HepG2 (cell line): ENCODE results near the gene PANK4. TPM values are rescaled to one million over a fixed set of nuclear protein-coding genes. Genes with fewer than 3 reads are reported as not detected.

ENCODE experiments used
- ATAC-seq: fragments of 200-7000 bp; cut with Tn5 transposase; 3 replicates; pipeline ENCODE4 v1.9.1; 2020; ENCODE audit warnings: mild to moderate bottlenecking, moderate library complexity
- BruUV-seq: library from RNA; stranded (reverse); fragments of 400-500 nt; replicated peaks from 2 replicates; lab custom pipeline; 2021; lab: Mats Ljungman, UMichigan
- CTCF ChIA-PET: fragments of 300-600 bp; formaldehyde crosslinking; extraction: SDS; loops from one replicate; lab custom pipeline; 2021; ENCODE audit warnings: low total read pairs, inconsistent platforms, low intra/inter-chr PET ratio; lab: Yijun Ruan, JAX
- POLR2A ChIA-PET: fragments of 350-600 bp; sonication (Branson Sonifier 250); formaldehyde crosslinking; loops from one replicate; lab custom pipeline; 2020; ENCODE audit warnings: antibody characterized with exemption, inconsistent platforms; lab: Yijun Ruan, JAX
- DNase-seq: peaks from one replicate; pipeline ENCODE4 v3.0.0-alpha.2; 2015; ENCODE audit warnings: low spot score
- FAIRE-seq: peaks from 3 replicates; lab custom pipeline; 2011; peaks lifted over from hg19 to GRCh38; lab: Jason Lieb, UNC
- H2AFZ ChIP-seq: one replicate; pipeline ENCODE4 v1.6.1; 2011; ENCODE audit warnings: low read length, inconsistent platforms
- H3K27ac ChIP-seq: fragments of 300-600 bp; 3 replicates; pipeline ENCODE4 v1.8.0; 2011; ENCODE audit warnings: mixed run types, mild to moderate bottlenecking, mixed read lengths, low read length, inconsistent platforms; ENCODE audit not compliant: insufficient read depth; ENCODE audit errors: extremely low read length
- H3K27me3 ChIP-seq, 2 experiments: fragments of 200-600 bp in 1 of 2; 2 replicates in 1 of 2; 3 replicates in 1 of 2; pipeline versions ENCODE4 v1.6.0 to v1.8.0; 2011; ENCODE audit warnings: low read length in 2 of 2, mild to moderate bottlenecking in 2 of 2, moderate library complexity in 2 of 2, inconsistent platforms in 1 of 2; ENCODE audit not compliant: insufficient read depth in 2 of 2, control insufficient read depth in 1 of 2
- H3K36me3 ChIP-seq, 2 experiments: fragments of 200-600 bp in 1 of 2; replicated peaks in 1 of 2; 2 replicates in 1 of 2; 3 replicates in 1 of 2; pipeline versions ENCODE4 v1.5.1 to v1.8.0; 2011; ENCODE audit warnings: low read length in 2 of 2, inconsistent platforms in 1 of 2; ENCODE audit not compliant: insufficient read depth in 2 of 2, control insufficient read depth in 1 of 2
- H3K4me1 ChIP-seq: 2 replicates; pipeline ENCODE4 v1.5.1; 2012; ENCODE audit warnings: low read length, inconsistent platforms; ENCODE audit not compliant: insufficient read depth
- H3K4me2 ChIP-seq: 2 replicates; pipeline ENCODE4 v1.6.0; 2011; ENCODE audit warnings: low read depth, low read length, inconsistent platforms
- H3K4me3 ChIP-seq, 3 experiments: fragments of 200-600 bp in 1 of 3; sonication (generic), shearing (Covaris generic) in 1 of 3; replicated peaks in 1 of 3; 2 replicates each; pipeline ENCODE4 v1.5.1; 2011 to 2016; ENCODE audit warnings: low read length in 3 of 3, inconsistent platforms in 2 of 3, low read depth in 2 of 3, mild to moderate bottlenecking in 2 of 3, control low read depth in 1 of 3, mixed read lengths in 1 of 3; ENCODE audit not compliant: insufficient read depth in 1 of 3
- H3K79me2 ChIP-seq: one replicate; pipeline ENCODE4 v1.6.1; 2011; ENCODE audit warnings: low read length, inconsistent platforms; ENCODE audit not compliant: insufficient read depth
- H3K9ac ChIP-seq: 2 replicates; pipeline ENCODE4 v1.6.0; 2011; ENCODE audit warnings: mild to moderate bottlenecking, low read depth, low read length, inconsistent platforms; ENCODE audit not compliant: insufficient read depth
- H3K9me3 ChIP-seq: 2 replicates; pipeline ENCODE4 v1.5.1; 2012; ENCODE audit warnings: mild to moderate bottlenecking, low read length
- H4K20me1 ChIP-seq: 2 replicates; pipeline ENCODE4 v1.6.0; 2011; ENCODE audit warnings: inconsistent platforms, mild to moderate bottlenecking, low read length, moderate library complexity; ENCODE audit not compliant: insufficient read depth
- ADNP ChIP-seq: sonication (generic); formaldehyde crosslinking; IDR thresholded peaks from 2 replicates; pipeline ENCODE4 v1.4.0; 2020; ENCODE audit warnings: missing genetic modification reagents
- CBX1 ChIP-seq: IDR thresholded peaks from one replicate; pipeline ENCODE4 v1.6.1; 2016; ENCODE audit warnings: antibody characterized with exemption, low read depth
- IKZF1 ChIP-seq: fragments of 450-650 bp; IDR thresholded peaks from 2 replicates; pipeline ENCODE4 v1.7.1; 2016
- ISX ChIP-seq: sonication (generic); formaldehyde crosslinking; conservative IDR thresholded peaks from 2 replicates; pipeline ENCODE4 v1.5.0; 2020; ENCODE audit warnings: missing genetic modification reagents
- KAT7 ChIP-seq: IDR thresholded peaks from 2 replicates; pipeline ENCODE4 v1.6.1; 2018; ENCODE audit warnings: borderline replicate concordance, missing compliant biosample characterization
- KLF15 ChIP-seq: sonication (generic); formaldehyde crosslinking; IDR thresholded peaks from 2 replicates; pipeline ENCODE4 v1.8.1; 2023; ENCODE audit warnings: borderline replicate concordance, mild to moderate bottlenecking, inconsistent platforms, missing genetic modification reagents, mixed read lengths
- KMT2B ChIP-seq: IDR thresholded peaks from 2 replicates; pipeline ENCODE4 v1.6.1; 2016; ENCODE audit warnings: missing genetic modification reagents, missing compliant biosample characterization
- MXD1 ChIP-seq: sonication (generic); formaldehyde crosslinking; IDR thresholded peaks from 2 replicates; pipeline ENCODE4 v1.4.0; 2020; ENCODE audit warnings: mild to moderate bottlenecking, missing genetic modification reagents
- NFIB ChIP-seq: sonication (generic); formaldehyde crosslinking; IDR thresholded peaks from 2 replicates; pipeline ENCODE4 v1.9.0; 2021; ENCODE audit warnings: missing genetic modification reagents, mild to moderate bottlenecking, borderline replicate concordance
- SRSF4 ChIP-seq: fragments of 200-400 bp; formaldehyde crosslinking; IDR thresholded peaks from one replicate; pipeline ENCODE4 v1.6.1; 2018; ENCODE audit warnings: mild to moderate bottlenecking, low read depth, low read length, moderate library complexity; ENCODE audit not compliant: poor library complexity, severe bottlenecking
- XRCC5 ChIP-seq: fragments of 200-400 bp; formaldehyde crosslinking; optimal IDR thresholded peaks from 2 replicates; pipeline ENCODE3; 2017; ENCODE audit warnings: mild to moderate bottlenecking, low read length
- ZFP82 ChIP-seq: sonication (generic); formaldehyde crosslinking; IDR thresholded peaks from 2 replicates; pipeline ENCODE4 v1.5.1; 2020; ENCODE audit warnings: mild to moderate bottlenecking, missing genetic modification reagents, borderline replicate concordance
- ZNF615 ChIP-seq: sonication (generic); formaldehyde crosslinking; IDR thresholded peaks from 2 replicates; pipeline ENCODE4 v1.5.0; 2020; ENCODE audit warnings: mild to moderate bottlenecking, missing genetic modification reagents, borderline replicate concordance
- ZNF766 ChIP-seq: sonication (generic); formaldehyde crosslinking; IDR thresholded peaks from 2 replicates; pipeline ENCODE4 v1.5.0; 2020; ENCODE audit warnings: missing genetic modification reagents, borderline replicate concordance
- WGBS: methylation state at CpG from one replicate; pipeline ENCODE4 v1.1.6; 2017; ENCODE audit warnings: low lambda C conversion rate; 5-methylcytosine and 5-hydroxymethylcytosine counted together
- in situ Hi-C: cut with HindIII; loops from 2 replicates; pipeline ENCODE4 v1.10.0; 2017; ENCODE audit warnings: low pct_unique_long_range_greater_than_20kb; ENCODE audit not compliant: extremely low pct_ligation_motif_present
- intact Hi-C: fragments of 100-400 bp; cut with micrococcal nuclease; formaldehyde crosslinking; loops from one replicate; pipeline ENCODE4 v1.10.0; 2022; ENCODE audit not compliant: unreplicated experiment
- polyA plus RNA-seq, 8 experiments: library from polyadenylated mRNA; depleted of rRNA in 3 of 8; stranded (reverse) in 7 of 8; unstranded in 1 of 8; fragments of >200 nt; fragmentation: Illumina TruSeq in 4 of 8; extraction: Trizol in 4 of 8; gene quantifications; 2 replicates each; pipeline versions ENCODE4 v1.2.1 to v1.2.3, GENCODE V29; 2011 to 2016; ENCODE audit warnings: low read depth in 4 of 8, missing spikeins in 1 of 8, mixed read lengths in 1 of 8; ENCODE audit not compliant: insufficient read depth in 1 of 8
- total RNA-seq, 5 experiments: library from RNA; depleted of rRNA; stranded (reverse); fragments of >200 nt; fragmentation: Illumina TruSeq; extraction: Trizol; gene quantifications; 2 replicates each; pipeline ENCODE4 v1.2.3, GENCODE V29; 2016; ENCODE audit warnings: low read depth in 1 of 5
- TF ChIP-seq, protein P1 (sequence below): sonication (generic); formaldehyde crosslinking; IDR thresholded peaks from 2 replicates; pipeline ENCODE4 v1.4.0; 2020; ENCODE audit warnings: missing genetic modification reagents
- TF ChIP-seq, protein P2 (sequence below): sonication (generic); formaldehyde crosslinking; IDR thresholded peaks from 2 replicates; pipeline ENCODE4 v1.4.0; 2020; ENCODE audit warnings: missing genetic modification reagents, low read depth, mild to moderate bottlenecking, borderline replicate concordance
- TF ChIP-seq, protein P3 (sequence below): sonication (generic); formaldehyde crosslinking; IDR thresholded peaks from 2 replicates; pipeline ENCODE4 v1.8.0; 2023; ENCODE audit warnings: mild to moderate bottlenecking, missing genetic modification reagents

Gene PANK4
- total and polyA plus RNA-seq, 2 of the 13 experiments (the other 11 are each of a cell fraction or from before 2014, with no cell fraction given), result 17.4 to 19.3 TPM

DNA sequence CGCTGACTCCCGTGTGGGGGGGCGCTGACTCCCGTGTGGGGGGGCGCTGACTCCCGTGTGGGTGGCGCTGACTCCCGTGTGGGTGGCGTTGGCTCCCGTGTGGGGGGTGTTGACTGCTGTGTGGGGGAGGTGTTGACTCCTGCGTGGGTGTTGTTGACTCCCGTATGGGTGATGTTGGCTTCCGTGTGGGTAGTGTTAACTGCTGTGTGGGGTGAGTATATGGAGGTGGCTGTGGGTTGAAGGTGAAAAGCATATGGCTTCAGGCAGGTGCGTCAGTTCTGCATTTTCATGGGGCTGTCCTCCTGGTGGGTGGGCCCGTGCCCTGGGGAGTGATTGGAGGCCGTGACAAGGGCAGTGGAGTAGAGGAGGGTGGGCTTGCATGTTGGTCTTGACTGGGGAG, 42.4 kb downstream of the PANK4 start:
- CTCF ChIA-PET, result no interaction called here

GRCh38 chr1:2483026-2483425, 43.4 kb downstream of the PANK4 start:
- no peaks in the 10 kb centered on the region for H3K9me3 ChIP-seq
- peaks cover 6% of the 10 kb centered on the region; the same call in 1 of the 2 replicates for H3K4me1 ChIP-seq
- BruUV-seq, result no TSS peak
- no peak for ATAC-seq
- H3K27me3 ChIP-seq, result peaks cover 5 to 23% of the 10 kb centered on the region in 2 experiments; a peak in 3 of 5 replicates
- intact Hi-C loops (no loop called here), in situ Hi-C loops (no loop called here)
- H2AFZ ChIP-seq, result no peak overlapping the region
- POLR2A ChIA-PET, result no interaction called here
- no peak overlapping the region for H3K27ac ChIP-seq
- H3K9ac ChIP-seq, result no peak overlapping the region
- H4K20me1 ChIP-seq, result no peaks in the 10 kb centered on the region
- no CpG with 5 or more reads among the region's 13 CpGs for WGBS
- DNase-seq, result no peak
- H3K36me3 ChIP-seq, result no peaks in the 10 kb centered on the region
- FAIRE-seq, result no peak
- H3K79me2 ChIP-seq, result no peaks in the 10 kb centered on the region
- CTCF ChIA-PET, result no interaction called here
- no peak overlapping the region for H3K4me2 ChIP-seq
- H3K4me3 ChIP-seq, result no peak overlapping the region
- TF ChIP-seq ZNF615 (CRISPR knock-in tag) (no peak), ADNP (CRISPR knock-in tag) (no peak), ISX (CRISPR knock-in tag) (no peak), IKZF1 (no peak), MXD1 (CRISPR knock-in tag) (no peak), NFIB (CRISPR knock-in tag) (no peak), CBX1 (no peak), KAT7 (CRISPR knock-in tag) (no peak), KMT2B (CRISPR knock-in tag) (no peak), SRSF4 (no peak), XRCC5 (no peak), ZFP82 (no peak)
- TF ChIP-seq, protein P1, sequence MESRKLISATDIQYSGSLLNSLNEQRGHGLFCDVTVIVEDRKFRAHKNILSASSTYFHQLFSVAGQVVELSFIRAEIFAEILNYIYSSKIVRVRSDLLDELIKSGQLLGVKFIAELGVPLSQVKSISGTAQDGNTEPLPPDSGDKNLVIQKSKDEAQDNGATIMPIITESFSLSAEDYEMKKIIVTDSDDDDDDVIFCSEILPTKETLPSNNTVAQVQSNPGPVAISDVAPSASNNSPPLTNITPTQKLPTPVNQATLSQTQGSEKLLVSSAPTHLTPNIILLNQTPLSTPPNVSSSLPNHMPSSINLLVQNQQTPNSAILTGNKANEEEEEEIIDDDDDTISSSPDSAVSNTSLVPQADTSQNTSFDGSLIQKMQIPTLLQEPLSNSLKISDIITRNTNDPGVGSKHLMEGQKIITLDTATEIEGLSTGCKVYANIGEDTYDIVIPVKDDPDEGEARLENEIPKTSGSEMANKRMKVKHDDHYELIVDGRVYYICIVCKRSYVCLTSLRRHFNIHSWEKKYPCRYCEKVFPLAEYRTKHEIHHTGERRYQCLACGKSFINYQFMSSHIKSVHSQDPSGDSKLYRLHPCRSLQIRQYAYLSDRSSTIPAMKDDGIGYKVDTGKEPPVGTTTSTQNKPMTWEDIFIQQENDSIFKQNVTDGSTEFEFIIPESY, result no peak
- TF ChIP-seq, protein P2, sequence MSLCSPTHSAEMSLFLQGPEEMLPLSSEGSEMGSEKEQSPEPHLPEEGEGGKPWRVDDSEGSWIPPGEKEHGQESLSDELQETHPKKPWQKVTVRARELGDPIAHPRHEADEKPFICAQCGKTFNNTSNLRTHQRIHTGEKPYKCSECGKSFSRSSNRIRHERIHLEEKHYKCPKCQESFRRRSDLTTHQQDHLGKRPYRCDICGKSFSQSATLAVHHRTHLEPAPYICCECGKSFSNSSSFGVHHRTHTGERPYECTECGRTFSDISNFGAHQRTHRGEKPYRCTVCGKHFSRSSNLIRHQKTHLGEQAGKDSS (CRISPR knock-in tag), result no peak
- TF ChIP-seq, protein P3, sequence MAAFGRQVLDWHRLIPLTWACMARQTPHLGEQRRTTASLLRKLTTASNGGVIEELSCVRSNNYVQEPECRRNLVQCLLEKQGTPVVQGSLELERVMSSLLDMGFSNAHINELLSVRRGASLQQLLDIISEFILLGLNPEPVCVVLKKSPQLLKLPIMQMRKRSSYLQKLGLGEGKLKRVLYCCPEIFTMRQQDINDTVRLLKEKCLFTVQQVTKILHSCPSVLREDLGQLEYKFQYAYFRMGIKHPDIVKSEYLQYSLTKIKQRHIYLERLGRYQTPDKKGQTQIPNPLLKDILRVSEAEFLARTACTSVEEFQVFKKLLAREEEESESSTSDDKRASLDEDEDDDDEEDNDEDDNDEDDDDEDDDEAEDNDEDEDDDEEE (CRISPR knock-in tag), result no peak

More for the DNA sequence above, 42.4 kb downstream of the PANK4 start:
- DNase-seq, result no peak
- no peak for FAIRE-seq
- intact Hi-C loops, result no loop called here
- TF ChIP-seq KLF15 (CRISPR knock-in tag), result no peak
- no peak for TF ChIP-seq ZNF766
- no peak overlapping the region for H3K9ac ChIP-seq
- 50% methylated on average over 11 of the region's 16 CpGs for WGBS
- peaks cover 6 to 16% of the 10 kb centered on the region in 2 experiments; a peak in 3 of 5 replicates for H3K27me3 ChIP-seq
- no peak overlapping the region for H3K27ac ChIP-seq
- H3K9me3 ChIP-seq, result peaks cover 6% of the 10 kb centered on the region; the same call in 1 of the 2 replicates
- POLR2A ChIA-PET, result no interaction called here
- BruUV-seq, result no TSS peak
- ATAC-seq, result no peak
- H3K4me3 ChIP-seq, result no peak overlapping the region
- in situ Hi-C loops, result no loop called here
- H3K4me2 ChIP-seq, result no peak overlapping the region
- H3K79me2 ChIP-seq, result no peaks in the 10 kb centered on the region
- H3K36me3 ChIP-seq, result no peaks in the 10 kb centered on the region
- no peak overlapping the region for H2AFZ ChIP-seq
- H4K20me1 ChIP-seq, result no peaks in the 10 kb centered on the region
- H3K4me1 ChIP-seq, result no peaks in the 10 kb centered on the region
